ENCODE results near the gene PAPOLA.

Gene PAPOLA

DNA sequence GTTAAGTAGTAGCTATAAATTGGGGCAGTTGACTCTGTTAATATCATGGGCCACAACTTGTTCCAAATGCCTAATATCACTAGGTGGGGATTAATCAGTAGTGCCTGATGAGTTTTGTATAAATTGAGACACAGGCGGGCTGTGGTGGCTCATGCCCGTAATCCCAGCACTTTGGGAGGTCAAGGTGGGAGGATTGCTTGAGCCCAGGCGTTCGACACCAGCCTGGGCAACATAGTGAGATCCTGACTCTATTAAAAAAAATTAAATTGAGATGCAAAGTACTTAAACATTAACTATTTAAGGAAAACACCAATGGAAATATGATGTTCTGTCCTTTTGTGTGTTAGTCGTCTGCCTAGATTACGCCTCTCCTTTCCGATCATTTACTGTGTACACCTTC is 9.0 kb downstream of the PAPOLA start:
- DNase-seq (ENCODE audit: low spot score): no peak
- no peak overlapping the region for H3K27ac ChIP-seq
- TF ChIP-seq, protein P1, sequence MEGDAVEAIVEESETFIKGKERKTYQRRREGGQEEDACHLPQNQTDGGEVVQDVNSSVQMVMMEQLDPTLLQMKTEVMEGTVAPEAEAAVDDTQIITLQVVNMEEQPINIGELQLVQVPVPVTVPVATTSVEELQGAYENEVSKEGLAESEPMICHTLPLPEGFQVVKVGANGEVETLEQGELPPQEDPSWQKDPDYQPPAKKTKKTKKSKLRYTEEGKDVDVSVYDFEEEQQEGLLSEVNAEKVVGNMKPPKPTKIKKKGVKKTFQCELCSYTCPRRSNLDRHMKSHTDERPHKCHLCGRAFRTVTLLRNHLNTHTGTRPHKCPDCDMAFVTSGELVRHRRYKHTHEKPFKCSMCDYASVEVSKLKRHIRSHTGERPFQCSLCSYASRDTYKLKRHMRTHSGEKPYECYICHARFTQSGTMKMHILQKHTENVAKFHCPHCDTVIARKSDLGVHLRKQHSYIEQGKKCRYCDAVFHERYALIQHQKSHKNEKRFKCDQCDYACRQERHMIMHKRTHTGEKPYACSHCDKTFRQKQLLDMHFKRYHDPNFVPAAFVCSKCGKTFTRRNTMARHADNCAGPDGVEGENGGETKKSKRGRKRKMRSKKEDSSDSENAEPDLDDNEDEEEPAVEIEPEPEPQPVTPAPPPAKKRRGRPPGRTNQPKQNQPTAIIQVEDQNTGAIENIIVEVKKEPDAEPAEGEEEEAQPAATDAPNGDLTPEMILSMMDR (conservative IDR thresholded peaks at IDR 0.05; ENCODE audit: low read depth): no peak
- ChIA-PET POLR2A (ENCODE audit: low non-redundant PET) (no interaction called here), CTCF (no interaction called here)

DNA sequence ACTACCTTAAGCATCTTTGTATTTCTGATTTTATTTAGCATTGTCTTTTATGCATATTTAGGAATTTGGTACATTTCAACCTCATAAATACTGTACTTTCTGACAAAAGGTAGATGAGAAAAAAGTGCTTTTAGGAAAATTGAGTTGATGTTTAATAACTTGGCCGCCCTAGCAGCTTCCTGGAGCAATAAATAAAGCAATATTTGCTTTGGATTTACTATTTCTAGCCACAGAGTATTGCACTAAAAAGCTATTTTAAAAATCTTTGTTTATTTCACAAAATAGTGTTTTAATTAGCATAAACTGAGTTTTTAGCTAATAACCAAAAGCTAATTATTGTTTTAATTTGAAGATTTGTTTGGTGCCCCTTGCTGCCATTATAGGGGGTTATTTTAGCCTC is 9.5 kb downstream of the PAPOLA start:
- no peak overlapping the region for H3K27ac ChIP-seq
- DNase-seq (ENCODE audit: low spot score): no peak
- ChIA-PET CTCF (interaction anchor here (0.6 kb wide), 1 partner anchor 55 kb away, joined by 3 read pairs; no protein-coding TSS in a partner anchor), POLR2A (ENCODE audit: low non-redundant PET) (no interaction called here)
- TF ChIP-seq, protein P1 (conservative IDR thresholded peaks at IDR 0.05; ENCODE audit: low read depth): no peak

DNA sequence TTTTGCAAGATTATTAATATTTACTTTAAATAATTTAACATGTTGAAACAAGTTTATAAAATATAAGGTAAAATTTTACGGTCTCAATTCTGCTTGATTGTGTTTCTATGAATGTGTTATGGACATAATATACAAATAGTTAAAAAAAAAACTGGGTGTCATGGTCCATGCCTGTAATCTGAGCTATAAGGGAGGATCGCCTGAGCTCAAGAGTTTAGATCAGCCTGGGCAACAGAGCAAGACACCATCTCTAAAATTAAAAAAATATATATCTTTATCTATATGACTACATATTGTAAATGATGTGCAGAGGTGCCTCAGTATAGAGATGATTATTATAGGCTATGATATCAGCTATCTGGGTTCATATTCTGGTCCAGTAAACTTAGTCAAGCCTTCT is 9.9 kb downstream of the PAPOLA start:
- CTCF ChIA-PET: interaction anchor here (0.5 to 0.6 kb wide), 3 partner anchors 55 to 184 kb away, joined by 3 to 5 read pairs (median 4); no protein-coding TSS in a partner anchor
- H3K27ac ChIP-seq: no peak overlapping the region
- DNase-seq (ENCODE audit: low spot score): no peak
- POLR2A ChIA-PET (ENCODE audit: low non-redundant PET): no interaction called here
- TF ChIP-seq, protein P1 (conservative IDR thresholded peaks at IDR 0.05; ENCODE audit: low read depth): no peak

DNA sequence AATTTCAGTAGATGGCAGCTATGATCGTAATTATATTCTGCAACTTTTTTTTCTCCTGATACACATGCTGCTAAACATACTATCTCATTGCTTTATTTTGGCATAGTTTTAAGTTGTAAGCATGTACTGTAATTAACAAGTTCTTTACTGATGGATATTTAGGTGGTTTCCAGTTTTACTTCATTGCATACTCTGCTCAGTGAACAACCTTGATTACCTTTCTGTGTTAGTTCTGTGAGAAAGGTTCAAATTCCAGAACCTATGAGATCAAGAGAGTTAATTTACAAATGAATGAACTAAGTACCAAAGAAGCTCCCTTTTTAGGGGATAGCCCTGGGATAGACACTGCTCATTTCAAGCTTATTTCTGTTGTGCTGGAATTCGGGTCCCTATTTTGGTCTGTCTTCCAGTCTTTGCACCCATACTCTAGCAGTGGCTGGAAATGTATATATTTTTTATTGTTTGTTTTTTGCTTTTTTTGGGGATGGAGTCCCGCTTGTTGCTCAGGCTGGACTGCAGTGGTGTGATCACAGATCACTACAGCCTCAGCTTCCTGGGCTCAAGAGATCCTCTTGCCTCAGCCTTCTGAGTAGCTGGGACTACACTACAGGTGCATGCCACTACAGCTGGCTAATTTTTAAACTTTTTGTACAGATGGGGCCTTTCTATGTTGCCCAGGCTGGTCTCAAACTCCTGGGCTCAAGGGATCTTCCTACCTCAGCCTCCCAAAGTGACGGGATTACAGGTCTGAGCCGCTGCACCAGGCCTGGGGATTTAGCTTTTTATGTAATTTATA is 10.6 kb downstream of the PAPOLA start:
- POLR2A ChIA-PET (ENCODE audit: low non-redundant PET): no interaction called here

DNA sequence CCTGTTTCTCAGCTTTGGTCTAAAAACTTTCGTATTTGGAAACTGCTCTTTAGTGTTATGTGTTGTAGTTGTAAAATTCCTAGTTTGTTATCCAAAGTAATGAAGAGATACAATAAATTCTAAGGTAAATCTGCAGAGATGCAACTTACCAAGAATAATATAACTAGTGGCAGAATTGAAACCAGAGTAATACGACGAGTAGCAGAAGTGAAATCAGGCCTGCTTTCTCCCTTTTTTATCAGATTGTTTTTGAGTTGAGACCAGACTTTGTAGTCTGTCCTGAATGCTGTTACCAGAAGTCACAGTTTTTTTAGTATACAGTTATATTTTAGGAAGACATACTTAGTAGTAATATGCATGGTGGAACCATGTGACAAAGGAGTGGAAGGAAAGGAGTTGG is 12.5 kb downstream of the PAPOLA start:
- H3K27ac ChIP-seq: no peak overlapping the region
- ChIA-PET CTCF (no interaction called here), POLR2A (ENCODE audit: low non-redundant PET) (no interaction called here)
- no peak for DNase-seq (ENCODE audit: low spot score)
- TF ChIP-seq, protein P1 (conservative IDR thresholded peaks at IDR 0.05; ENCODE audit: low read depth): no peak

More for the DNA sequence above, 10.6 kb downstream of the PAPOLA start:
- H3K27ac ChIP-seq: no peak overlapping the region
- DNase-seq (ENCODE audit: low spot score): no peak
- CTCF ChIA-PET: interaction anchor here (0.5 to 0.6 kb wide), 3 partner anchors 131 to 185 kb away, joined by 3 to 5 read pairs (median 4); no protein-coding TSS in a partner anchor
- TF ChIP-seq, protein P1 (conservative IDR thresholded peaks at IDR 0.05; ENCODE audit: low read depth): no peak

DNA sequence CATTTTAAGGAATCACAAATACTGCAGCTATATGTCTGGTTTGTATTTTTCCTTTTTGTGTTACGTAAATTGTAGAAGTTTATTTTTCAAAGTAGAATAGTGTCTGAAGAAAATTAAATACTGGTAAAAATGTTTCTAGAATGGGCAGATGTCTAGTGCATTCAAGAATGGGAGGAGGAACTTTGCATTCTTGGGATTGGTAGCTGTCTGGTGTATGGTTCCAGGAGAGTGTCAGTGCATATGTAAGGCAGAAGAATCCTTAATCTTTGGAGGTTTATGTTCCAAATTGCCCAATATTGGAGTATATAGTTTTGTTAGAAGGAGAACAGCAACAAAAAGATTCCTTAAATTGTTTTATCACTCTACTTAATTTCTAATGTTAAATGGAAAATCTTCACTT is 13.5 kb downstream of the PAPOLA start:
- TF ChIP-seq, protein P1 (conservative IDR thresholded peaks at IDR 0.05; ENCODE audit: low read depth): no peak
- H3K27ac ChIP-seq: no peak overlapping the region
- CTCF ChIA-PET: no interaction called here
- no peak for DNase-seq (ENCODE audit: low spot score)
- POLR2A ChIA-PET (ENCODE audit: low non-redundant PET): no interaction called here
